ENCODE measurements around the gene C1QL1. TPM values are rescaled to one million over a fixed set of nuclear protein-coding genes. Genes with fewer than 3 reads are reported as not detected.

Gene C1QL1
- total RNA-seq, 1 experiment from 2014 or later = 8.6 TPM

- intact Hi-C loops (cut with micrococcal nuclease; ENCODE audit: unreplicated experiment) = no loop called here
- ChIA-PET CTCF (no interaction called here), POLR2A (ENCODE audit: low non-redundant PET) (no interaction called here)
- H3K4me3 ChIP-seq (ENCODE audit: low read depth, low read length, poor library complexity, severe bottlenecking) = no peak overlapping the region
- no TSS peak for BruUV-seq (replicated peaks)
- H3K4me1 ChIP-seq (ENCODE audit: insufficient read depth, low read length, poor library complexity, severe bottlenecking) = no peaks in the 10 kb centered on the region
- no peak overlapping the region for H3K27ac ChIP-seq (ENCODE audit: low read depth, low read length, poor library complexity, severe bottlenecking)
- TF ChIP-seq EZH2 (IDR thresholded peaks at IDR 0.05; ENCODE audit: borderline replicate concordance, low read depth, low read length, poor library complexity, severe bottlenecking) (no peak), CTCF (conservative IDR thresholded peaks at IDR 0.05; ENCODE audit: low read depth, low read length) (no peak)
- DNase-seq (ENCODE audit: low spot score) = no peak
- no peaks in the 10 kb centered on the region for H3K36me3 ChIP-seq (ENCODE audit: insufficient read depth, low read length, poor library complexity, severe bottlenecking)
- no peaks in the 10 kb centered on the region for H3K27me3 ChIP-seq (replicated peaks; ENCODE audit: insufficient read depth, low read depth, low read length, poor library complexity)
- H3K9me3 ChIP-seq (ENCODE audit: low read depth, low read length, poor library complexity, severe bottlenecking) = no peaks in the 10 kb centered on the region
Observed at GRCh38 chr17:44917456-44917855, 50.6 kb downstream of the C1QL1 start.

DNA sequence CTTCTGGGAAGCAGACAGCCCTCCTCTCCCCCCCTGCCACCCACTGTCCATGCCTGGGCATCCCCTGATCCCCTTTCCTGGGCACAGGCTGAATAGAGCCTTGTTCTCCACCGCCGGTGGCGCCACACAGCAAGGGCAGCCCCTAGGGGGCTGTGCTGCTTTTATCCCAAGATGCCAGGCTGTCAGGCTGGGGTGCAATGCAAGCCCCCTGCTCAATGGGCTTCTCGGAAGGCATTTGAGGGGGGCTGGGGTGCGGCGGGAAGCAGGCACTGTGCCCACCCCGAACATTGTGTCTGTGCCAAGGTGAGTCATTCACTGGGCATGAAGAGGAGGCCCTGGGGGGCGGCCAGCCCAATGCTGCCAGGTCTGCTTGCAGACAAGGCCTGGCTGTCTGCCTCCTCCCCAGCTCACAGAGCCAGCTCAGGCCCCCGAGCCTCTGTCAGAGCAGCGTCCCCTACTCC lies 51.3 kb downstream of the C1QL1 start:
- CTCF ChIA-PET = interaction anchor here (0.6 to 0.7 kb wide), 3 partner anchors 91 to 138 kb away, joined by 4 to 17 read pairs (median 13); no protein-coding TSS in a partner anchor
- no peaks in the 10 kb centered on the region for H3K27me3 ChIP-seq (replicated peaks; ENCODE audit: insufficient read depth, low read depth, low read length, poor library complexity)
- H3K27ac ChIP-seq (ENCODE audit: low read depth, low read length, poor library complexity, severe bottlenecking) = no peak overlapping the region
- H3K4me3 ChIP-seq (ENCODE audit: low read depth, low read length, poor library complexity, severe bottlenecking) = no peak overlapping the region
- BruUV-seq (replicated peaks) = no TSS peak
- POLR2A ChIA-PET (ENCODE audit: low non-redundant PET) = no interaction called here
- no peak for TF ChIP-seq CTCF (conservative IDR thresholded peaks at IDR 0.05; ENCODE audit: low read depth, low read length)
- no peak for TF ChIP-seq EZH2 (IDR thresholded peaks at IDR 0.05; ENCODE audit: borderline replicate concordance, low read depth, low read length, poor library complexity, severe bottlenecking)
- no peaks in the 10 kb centered on the region for H3K4me1 ChIP-seq (ENCODE audit: insufficient read depth, low read length, poor library complexity, severe bottlenecking)
- no peaks in the 10 kb centered on the region for H3K9me3 ChIP-seq (ENCODE audit: low read depth, low read length, poor library complexity, severe bottlenecking)
- intact Hi-C loops (cut with micrococcal nuclease; ENCODE audit: unreplicated experiment) = no loop called here
- no peaks in the 10 kb centered on the region for H3K36me3 ChIP-seq (ENCODE audit: insufficient read depth, low read length, poor library complexity, severe bottlenecking)
- no peak for DNase-seq (ENCODE audit: low spot score)

GRCh38 chr17:44915862-44916780 lies 52.0 kb downstream of the C1QL1 start:
- no peak for TF ChIP-seq EZH2 (IDR thresholded peaks at IDR 0.05; ENCODE audit: borderline replicate concordance, low read depth, low read length, poor library complexity, severe bottlenecking)
- no peak for TF ChIP-seq CTCF (conservative IDR thresholded peaks at IDR 0.05; ENCODE audit: low read depth, low read length)
- CTCF ChIA-PET = interaction anchor here (0.6 to 0.7 kb wide), 3 partner anchors 92 to 138 kb away, joined by 4 to 17 read pairs (median 13); no protein-coding TSS in a partner anchor
- intact Hi-C loops (cut with micrococcal nuclease; ENCODE audit: unreplicated experiment) = no loop called here
- BruUV-seq (replicated peaks) = no TSS peak
- Histone ChIP-seq H3K36me3 (ENCODE audit: insufficient read depth, low read length, poor library complexity, severe bottlenecking) (no peaks in the 10 kb centered on the region), H3K4me3 (ENCODE audit: low read depth, low read length, poor library complexity, severe bottlenecking) (no peak overlapping the region), H3K27me3 (replicated peaks; ENCODE audit: insufficient read depth, low read depth, low read length, poor library complexity) (no peaks in the 10 kb centered on the region), H3K27ac (ENCODE audit: low read depth, low read length, poor library complexity, severe bottlenecking) (no peak overlapping the region), H3K4me1 (ENCODE audit: insufficient read depth, low read length, poor library complexity, severe bottlenecking) (no peaks in the 10 kb centered on the region), H3K9me3 (ENCODE audit: low read depth, low read length, poor library complexity, severe bottlenecking) (no peaks in the 10 kb centered on the region)
- POLR2A ChIA-PET (ENCODE audit: low non-redundant PET) = no interaction called here
- DNase-seq (ENCODE audit: low spot score) = no peak

All from A673 (cell line).